GM23338 (cell line): ENCODE results near the gene ARMH1. TPM values are rescaled to one million over a fixed set of nuclear protein-coding genes. Genes with fewer than 3 reads are reported as not detected.

Experiments used
- ATAC-seq: fragments of 200-7000 bp; cut with Tn5 transposase; 3 replicates; pipeline ENCODE4 v1.9.1; 2020
- DNase-seq: peaks from one replicate; pipeline ENCODE4 v3.0.0-alpha.2; 2015; ENCODE audit warnings: low spot score
- H2AFZ ChIP-seq: fragments of 200-600 bp; sonication (generic); 2 replicates; pipeline ENCODE4 v1.8.0; 2016; ENCODE audit warnings: antibody characterized with exemption, mild to moderate bottlenecking, moderate library complexity
- H3F3A ChIP-seq: fragments of 200-600 bp; sonication (generic); replicated peaks from 2 replicates; pipeline ENCODE4 v1.8.0; 2017; ENCODE audit warnings: antibody characterized with exemption, mixed run types, low read depth
- H3K27ac ChIP-seq: fragments of 200-600 bp; sonication (generic); 2 replicates; pipeline ENCODE4 v1.6.1; 2016; ENCODE audit warnings: low read depth
- H3K27me3 ChIP-seq: fragments of 200-600 bp; sonication (generic); 2 replicates; pipeline ENCODE4 v1.8.0; 2016; ENCODE audit warnings: mild to moderate bottlenecking, mixed run types, moderate library complexity; ENCODE audit not compliant: insufficient read depth
- H3K36me3 ChIP-seq: fragments of 200-600 bp; sonication (generic); 2 replicates; pipeline ENCODE4 v1.8.0; 2016; ENCODE audit warnings: mild to moderate bottlenecking; ENCODE audit not compliant: insufficient read depth
- H3K4me1 ChIP-seq: fragments of 200-600 bp; sonication (generic); 2 replicates; pipeline ENCODE4 v1.8.0; 2016; ENCODE audit warnings: mild to moderate bottlenecking, moderate library complexity; ENCODE audit not compliant: insufficient read depth
- H3K4me2 ChIP-seq: fragments of 200-600 bp; sonication (generic); 2 replicates; pipeline ENCODE4 v1.7.1; 2017; ENCODE audit warnings: mixed run types
- H3K4me3 ChIP-seq: fragments of 200-600 bp; sonication (generic); 2 replicates; pipeline ENCODE4 v1.6.1; 2016; ENCODE audit warnings: mixed run types
- H3K79me2 ChIP-seq: fragments of 200-600 bp; sonication (generic); replicated peaks from 2 replicates; pipeline ENCODE4 v1.8.0; 2017; ENCODE audit warnings: mild to moderate bottlenecking; ENCODE audit not compliant: insufficient read depth
- H3K9me2 ChIP-seq: fragments of 200-600 bp; sonication (generic); 2 replicates; pipeline ENCODE4 v1.8.0; 2017; ENCODE audit not compliant: insufficient read depth
- H4K20me1 ChIP-seq: fragments of 200-600 bp; sonication (generic); replicated peaks from 2 replicates; pipeline ENCODE4 v1.8.0; 2017; ENCODE audit warnings: mild to moderate bottlenecking; ENCODE audit not compliant: insufficient read depth
- H3K27ac Mint-ChIP-seq: 2 replicates; pipeline ENCODE4 v1.8.0; 2020; ENCODE audit warnings: inconsistent platforms, mild to moderate bottlenecking, moderate library complexity, mixed read lengths
- H3K27me3 Mint-ChIP-seq: 3 replicates; pipeline ENCODE4 v1.8.0; 2022; ENCODE audit warnings: low read depth, mild to moderate bottlenecking, moderate library complexity, mixed read lengths, inconsistent platforms; ENCODE audit not compliant: insufficient read depth, poor library complexity
- H3K36me3 Mint-ChIP-seq: 3 replicates; pipeline ENCODE4 v1.8.0; 2021; ENCODE audit warnings: low read depth, mild to moderate bottlenecking, inconsistent platforms, moderate library complexity, mixed read lengths
- H3K4me1 Mint-ChIP-seq: 3 replicates; pipeline ENCODE4 v1.8.0; 2020; ENCODE audit warnings: mild to moderate bottlenecking, inconsistent platforms, mixed read lengths
- H3K4me3 Mint-ChIP-seq: 3 replicates; pipeline ENCODE4 v1.8.0; 2021; ENCODE audit warnings: moderate library complexity, mild to moderate bottlenecking, inconsistent platforms, mixed read lengths
- H3K9me3 Mint-ChIP-seq: 3 replicates; pipeline ENCODE4 v1.8.0; 2020; ENCODE audit warnings: moderate library complexity, mild to moderate bottlenecking, inconsistent platforms, mixed read lengths
- CREB1 ChIP-seq: fragments of 250-450 bp; sonication (Bioruptor Pico); IDR thresholded peaks from 2 replicates; pipeline ENCODE4 v1.5.0; 2020; ENCODE audit warnings: low read depth, mild to moderate bottlenecking, moderate library complexity
- CTCF ChIP-seq, 2 experiments: fragments of 200-600 bp in 1 of 2; sonication (generic) in 1 of 2; conservative IDR thresholded peaks; 2 replicates each; pipeline versions ENCODE4 v1.5.1 to v1.6.1; 2016 to 2017; ENCODE audit warnings: antibody characterized with exemption in 2 of 2, low read depth in 2 of 2, mild to moderate bottlenecking in 2 of 2, moderate library complexity in 1 of 2
- EZH2 ChIP-seq: fragments of 200-600 bp; sonication (generic); IDR thresholded peaks from one replicate; pipeline ENCODE4 v1.8.0; 2017; ENCODE audit warnings: antibody characterized with exemption, mild to moderate bottlenecking, low read depth; ENCODE audit not compliant: unreplicated experiment
- EZH2phosphoT487 ChIP-seq: fragments of 200-600 bp; sonication (generic); IDR thresholded peaks from one replicate; pipeline ENCODE4 v1.8.1; 2018; ENCODE audit warnings: antibody characterized with exemption; ENCODE audit not compliant: unreplicated experiment
- JUNB ChIP-seq: IDR thresholded peaks from one replicate; pipeline ENCODE4 v1.6.1; 2016; ENCODE audit warnings: antibody characterized with exemption; ENCODE audit not compliant: unreplicated experiment
- NANOG ChIP-seq: IDR thresholded peaks from 2 replicates; pipeline ENCODE4 v1.6.1; 2016; ENCODE audit warnings: antibody characterized with exemption, borderline replicate concordance
- POLR2AphosphoS5 ChIP-seq: IDR thresholded peaks from 2 replicates; pipeline ENCODE4 v1.6.1; 2016; ENCODE audit warnings: antibody characterized with exemption, low read depth
- REST ChIP-seq: IDR thresholded peaks from one replicate; pipeline ENCODE4 v1.6.1; 2018; ENCODE audit warnings: antibody characterized with exemption; ENCODE audit not compliant: unreplicated experiment
- STAT1 ChIP-seq: IDR thresholded peaks from one replicate; pipeline ENCODE4 v1.6.1; 2016; ENCODE audit warnings: antibody characterized with exemption; ENCODE audit not compliant: unreplicated experiment
- ZNF114 ChIP-seq: fragments of 250-450 bp; sonication (Bioruptor Pico); IDR thresholded peaks from 2 replicates; pipeline ENCODE4 v1.5.0; 2020; ENCODE audit warnings: mild to moderate bottlenecking, moderate library complexity
- ZNF331 ChIP-seq: fragments of 250-450 bp; sonication (Bioruptor Pico); IDR thresholded peaks from 2 replicates; pipeline ENCODE4 v1.5.0; 2020; ENCODE audit warnings: low read depth, mild to moderate bottlenecking, moderate library complexity
- ZNF462 ChIP-seq: fragments of 250-450 bp; sonication (Bioruptor Pico); IDR thresholded peaks from 2 replicates; pipeline ENCODE4 v1.5.0; 2020; ENCODE audit warnings: mild to moderate bottlenecking, moderate library complexity
- polyA plus RNA-seq: library from polyadenylated mRNA; unstranded; fragments of >200 nt; fragmentation: Nextera tagmentation; extraction: Ambion mirVana; gene quantifications from 2 replicates; pipeline ENCODE4 v1.2.1, GENCODE V29; 2016
- total RNA-seq: library from RNA; depleted of rRNA; stranded (reverse); fragments of >200 nt; shearing (Covaris generic); gene quantifications from 2 replicates; pipeline ENCODE4 v1.2.3, GENCODE V29; 2014

Gene ARMH1
- total and polyA plus RNA-seq, 2 experiments from 2014 or later: 0.31 TPM; not detected in 1

GRCh38 chr1:44740179-44740617 lies 65.7 kb downstream of the ARMH1 start:
- H3K27ac Mint-ChIP-seq: peak overlapping the region; percentile 99
- peaks cover 11% of the 10 kb centered on the region for H3K4me1 Mint-ChIP-seq
- no peak for TF ChIP-seq POLR2AphosphoS5
- no peak for TF ChIP-seq REST
- no peak for TF ChIP-seq ZNF462 (CRISPR knock-in tag)
- TF ChIP-seq CREB1 (CRISPR knock-in tag): no peak
- TF ChIP-seq ZNF331: no peak
- TF ChIP-seq EZH2phosphoT487: no peak
- TF ChIP-seq ZNF114 (CRISPR knock-in tag): no peak
- no peak for TF ChIP-seq STAT1
- TF ChIP-seq CTCF (conservative IDR thresholded peaks at IDR 0.05; ENCODE audit: low read depth in 2 of 2): no peak
- TF ChIP-seq EZH2: no peak
- TF ChIP-seq NANOG: no peak
- no peak for TF ChIP-seq JUNB
- H3K4me3 Mint-ChIP-seq: peak overlapping the region; percentile 90
- H3K4me3 ChIP-seq: peak overlapping the region; percentile 97
- H3K36me3 ChIP-seq: peaks cover 21% of the 10 kb centered on the region
- H4K20me1 ChIP-seq: peaks cover 15% of the 10 kb centered on the region
- DNase-seq: no peak
- peaks cover 51% of the 10 kb centered on the region for H3K79me2 ChIP-seq
- peak; percentile 15 for ATAC-seq
- H3K36me3 Mint-ChIP-seq: peaks cover 50% of the 10 kb centered on the region
- H3K9me3 Mint-ChIP-seq: peaks cover 8% of the 10 kb centered on the region; the same call in 2 of the 3 replicates
- H3F3A ChIP-seq: peaks cover 12% of the 10 kb centered on the region; the same call in 1 of the 2 replicates
- peak overlapping the region; percentile 87 for H3K27ac ChIP-seq
- H3K27me3 ChIP-seq: no peaks in the 10 kb centered on the region
- peaks cover 11% of the 10 kb centered on the region for H3K27me3 Mint-ChIP-seq
- H3K9me2 ChIP-seq: peaks cover 6% of the 10 kb centered on the region; the same call in 1 of the 2 replicates
- H2AFZ ChIP-seq: peak overlapping the region; percentile 82
- H3K4me1 ChIP-seq: peaks cover 7% of the 10 kb centered on the region; the same call in 1 of the 2 replicates
- H3K4me2 ChIP-seq: peak overlapping the region; percentile 97
